ENCODE data around the gene FXYD3.

- no peak for TF ChIP-seq CTCF (IDR thresholded peaks at IDR 0.05)
- TF ChIP-seq EZH2phosphoT487 (IDR thresholded peaks at IDR 0.05), result no peak
Observed at GRCh38 chr19:35168196-35168595, 52.6 kb downstream of the FXYD3 start.
